K562 (cell line): ENCODE measurements around the gene DAPK1. TPM values are rescaled to one million over a fixed set of nuclear protein-coding genes. Genes with fewer than 3 reads are reported as not detected.

ENCODE experiments used
- CC2D1A ChIP-seq: fragments of 450-650 bp; IDR thresholded peaks from 2 replicates; pipeline ENCODE4 v1.6.1; 2017; ENCODE audit warnings: mild to moderate bottlenecking
- CHCHD3 ChIP-seq: fragments of 250-450 bp; sonication (Bioruptor Pico); IDR thresholded peaks from 2 replicates; pipeline ENCODE4 v2.1.2; 2022; ENCODE audit warnings: mild to moderate bottlenecking
- CHD1 ChIP-seq: fragments of 200-600 bp; sonication (generic); IDR thresholded peaks from one replicate; pipeline ENCODE4 v1.6.1; 2012; ENCODE audit warnings: mild to moderate bottlenecking, moderate library complexity, low read length, inconsistent platforms
- CREM ChIP-seq: IDR thresholded peaks from 2 replicates; pipeline ENCODE4 v1.6.1; 2014; ENCODE audit warnings: antibody characterized with exemption, low read depth
- CTCFL ChIP-seq: IDR thresholded peaks from 2 replicates; pipeline ENCODE4 v1.6.1; 2011; ENCODE audit warnings: borderline replicate concordance, low read depth, mild to moderate bottlenecking, moderate library complexity, low read length; ENCODE audit not compliant: insufficient read depth, poor library complexity, severe bottlenecking
- ELK1 ChIP-seq: sonication (generic); formaldehyde crosslinking; IDR thresholded peaks from 2 replicates; pipeline ENCODE4 v1.8.1; 2022; ENCODE audit warnings: missing genetic modification reagents
- MTA1 ChIP-seq: fragments of 450-650 bp; IDR thresholded peaks from 2 replicates; pipeline ENCODE4 v1.6.1; 2017; ENCODE audit warnings: borderline replicate concordance
- NELFE ChIP-seq: IDR thresholded peaks from 2 replicates; pipeline ENCODE4 v1.6.1; 2011; ENCODE audit warnings: mild to moderate bottlenecking; ENCODE audit not compliant: insufficient read depth, insufficient read length
- NR1H2 ChIP-seq: sonication (generic); formaldehyde crosslinking; IDR thresholded peaks from 2 replicates; pipeline ENCODE4 v1.4.0; 2020; ENCODE audit warnings: mild to moderate bottlenecking, missing genetic modification reagents
- SMAD1 ChIP-seq: fragments of 150-350 bp; IDR thresholded peaks from 2 replicates; pipeline ENCODE4 v1.6.1; 2014; ENCODE audit warnings: low read length, low read depth; ENCODE audit not compliant: partially characterized antibody
- SNAPC5 ChIP-seq: fragments of 250-450 bp; sonication (Bioruptor Pico); IDR thresholded peaks from 2 replicates; pipeline ENCODE4 v1.8.0; 2021; ENCODE audit warnings: moderate library complexity, mild to moderate bottlenecking, inconsistent platforms
- TAF1 ChIP-seq: IDR thresholded peaks from 2 replicates; pipeline ENCODE4 v1.6.1; 2011; ENCODE audit warnings: mild to moderate bottlenecking, low read length, moderate library complexity; ENCODE audit not compliant: insufficient read depth, control insufficient read depth, severe bottlenecking; ENCODE audit errors: extremely low read depth
- TEAD2 ChIP-seq: fragments of 450-650 bp; IDR thresholded peaks from 2 replicates; pipeline ENCODE4 v1.6.1; 2016; ENCODE audit warnings: missing genetic modification characterization, control low read depth, missing compliant biosample characterization
- TEAD4 ChIP-seq, 2 experiments: sonication (generic) in 1 of 2; formaldehyde crosslinking in 1 of 2; IDR thresholded peaks; 2 replicates each; pipeline versions ENCODE4 v1.6.1 to v1.8.0; 2012 to 2022; ENCODE audit warnings: borderline replicate concordance in 1 of 2, inconsistent platforms in 1 of 2, low read length in 1 of 2, mild to moderate bottlenecking in 1 of 2, missing genetic modification reagents in 1 of 2
- TFAP4 ChIP-seq: sonication (generic); formaldehyde crosslinking; IDR thresholded peaks from 2 replicates; pipeline ENCODE4 v1.8.0; 2022; ENCODE audit warnings: missing genetic modification reagents, mild to moderate bottlenecking, moderate library complexity, borderline replicate concordance
- TOE1 ChIP-seq, 2 experiments: fragments of 450-650 bp in 1 of 2; sonication (generic) in 1 of 2; formaldehyde crosslinking in 1 of 2; IDR thresholded peaks; 2 replicates each; pipeline versions ENCODE4 v1.7.1 to v1.8.0; 2016 to 2022; ENCODE audit warnings: borderline replicate concordance in 2 of 2, mild to moderate bottlenecking in 2 of 2, antibody characterized with exemption in 1 of 2, inconsistent platforms in 1 of 2, low read depth in 1 of 2, missing genetic modification reagents in 1 of 2, moderate library complexity in 1 of 2
- ZNF133 ChIP-seq: fragments of 250-450 bp; sonication (Bioruptor Pico); IDR thresholded peaks from 2 replicates; pipeline ENCODE4 v1.4.0; 2020; ENCODE audit warnings: mild to moderate bottlenecking
- ZNF76 ChIP-seq: fragments of 250-450 bp; sonication (Bioruptor Pico); IDR thresholded peaks from 2 replicates; pipeline ENCODE4 v1.4.0; 2020; ENCODE audit warnings: mild to moderate bottlenecking, moderate library complexity, borderline replicate concordance
- polyA plus RNA-seq, 8 experiments: library from polyadenylated mRNA; depleted of rRNA in 4 of 8; stranded (reverse) in 5 of 8; unstranded in 3 of 8; fragments of >200 nt; fragmentation: Nextera tagmentation in 2 of 8; fragmentation: Illumina TruSeq in 1 of 8; extraction: Ambion mirVana in 2 of 8; extraction: Trizol in 1 of 8; gene quantifications; 2 replicates each; pipeline versions ENCODE4 v1.2.1 to v1.2.3, GENCODE V29; 2011 to 2014; ENCODE audit warnings: inconsistent platforms in 1 of 8, missing spikeins in 1 of 8
- total RNA-seq, 7 experiments: library from RNA; depleted of rRNA in 6 of 7; stranded (reverse); fragments of >200 nt in 6 of 7; fragmentation: Illumina TruSeq in 2 of 7; extraction: Trizol in 2 of 7; gene quantifications; 2 replicates each; pipeline versions ENCODE4 v1.2.1 to v1.2.3, GENCODE V29; 2011 to 2021; ENCODE audit warnings: low replicate concordance in 1 of 7
- TF ChIP-seq, protein P1 (sequence below): fragments of 450-650 bp; formaldehyde crosslinking; conservative IDR thresholded peaks from 2 replicates; pipeline ENCODE4 v1.4.0; 2022; ENCODE audit warnings: mild to moderate bottlenecking, missing genetic modification characterization
- TF ChIP-seq, protein P2 (sequence below): fragments of 450-650 bp; IDR thresholded peaks from 2 replicates; pipeline ENCODE4 v1.6.1; 2016; ENCODE audit warnings: mild to moderate bottlenecking

The DAPK1 gene
- total and polyA plus RNA-seq, 9 of the 15 experiments (the other 6 are each of a cell fraction or from before 2014, with no cell fraction given): 1.7 to 26.4 (median 15.8) TPM

DNA sequence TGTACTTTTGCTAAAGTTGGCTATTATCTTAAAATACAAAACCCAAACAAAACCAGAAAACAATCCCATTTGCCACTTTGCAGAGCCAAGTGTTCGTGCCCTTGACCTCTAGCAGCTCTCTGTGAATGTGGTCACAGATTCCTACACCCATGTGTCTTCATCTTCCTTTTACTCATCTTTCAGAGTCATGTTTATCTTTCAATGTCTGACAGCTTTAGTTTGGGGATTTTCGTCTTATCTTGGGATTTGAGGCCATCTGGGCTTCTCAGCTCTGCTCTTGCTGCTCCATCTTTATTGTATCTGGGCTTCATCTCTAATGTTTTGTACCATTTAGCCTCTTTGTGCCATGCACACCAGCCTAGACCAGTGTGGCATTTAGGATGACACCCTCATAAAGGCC is 81.0 kb downstream of the DAPK1 start (continued):
- TF ChIP-seq TEAD2 (tag): no peak
- TF ChIP-seq TOE1 (IDR thresholded peaks at IDR 0.05; ENCODE audit: borderline replicate concordance): no peak
- no peak for TF ChIP-seq TOE1 (CRISPR knock-in tag; IDR thresholded peaks at IDR 0.05; ENCODE audit: borderline replicate concordance, low read depth)
- TF ChIP-seq CHD1: no peak
- TF ChIP-seq, protein P1, sequence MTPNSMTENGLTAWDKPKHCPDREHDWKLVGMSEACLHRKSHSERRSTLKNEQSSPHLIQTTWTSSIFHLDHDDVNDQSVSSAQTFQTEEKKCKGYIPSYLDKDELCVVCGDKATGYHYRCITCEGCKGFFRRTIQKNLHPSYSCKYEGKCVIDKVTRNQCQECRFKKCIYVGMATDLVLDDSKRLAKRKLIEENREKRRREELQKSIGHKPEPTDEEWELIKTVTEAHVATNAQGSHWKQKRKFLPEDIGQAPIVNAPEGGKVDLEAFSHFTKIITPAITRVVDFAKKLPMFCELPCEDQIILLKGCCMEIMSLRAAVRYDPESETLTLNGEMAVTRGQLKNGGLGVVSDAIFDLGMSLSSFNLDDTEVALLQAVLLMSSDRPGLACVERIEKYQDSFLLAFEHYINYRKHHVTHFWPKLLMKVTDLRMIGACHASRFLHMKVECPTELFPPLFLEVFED: no peak
- TF ChIP-seq CC2D1A: no peak
- TF ChIP-seq TEAD4 (IDR thresholded peaks at IDR 0.05; ENCODE audit: low read length): peak; percentile 84
- TF ChIP-seq TEAD4 (CRISPR knock-in tag; IDR thresholded peaks at IDR 0.05; ENCODE audit: borderline replicate concordance): no peak
- TF ChIP-seq, protein P2, sequence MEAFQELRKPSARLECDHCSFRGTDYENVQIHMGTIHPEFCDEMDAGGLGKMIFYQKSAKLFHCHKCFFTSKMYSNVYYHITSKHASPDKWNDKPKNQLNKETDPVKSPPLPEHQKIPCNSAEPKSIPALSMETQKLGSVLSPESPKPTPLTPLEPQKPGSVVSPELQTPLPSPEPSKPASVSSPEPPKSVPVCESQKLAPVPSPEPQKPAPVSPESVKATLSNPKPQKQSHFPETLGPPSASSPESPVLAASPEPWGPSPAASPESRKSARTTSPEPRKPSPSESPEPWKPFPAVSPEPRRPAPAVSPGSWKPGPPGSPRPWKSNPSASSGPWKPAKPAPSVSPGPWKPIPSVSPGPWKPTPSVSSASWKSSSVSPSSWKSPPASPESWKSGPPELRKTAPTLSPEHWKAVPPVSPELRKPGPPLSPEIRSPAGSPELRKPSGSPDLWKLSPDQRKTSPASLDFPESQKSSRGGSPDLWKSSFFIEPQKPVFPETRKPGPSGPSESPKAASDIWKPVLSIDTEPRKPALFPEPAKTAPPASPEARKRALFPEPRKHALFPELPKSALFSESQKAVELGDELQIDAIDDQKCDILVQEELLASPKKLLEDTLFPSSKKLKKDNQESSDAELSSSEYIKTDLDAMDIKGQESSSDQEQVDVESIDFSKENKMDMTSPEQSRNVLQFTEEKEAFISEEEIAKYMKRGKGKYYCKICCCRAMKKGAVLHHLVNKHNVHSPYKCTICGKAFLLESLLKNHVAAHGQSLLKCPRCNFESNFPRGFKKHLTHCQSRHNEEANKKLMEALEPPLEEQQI: no peak
- no peak for TF ChIP-seq ZNF76 (CRISPR knock-in tag)
- TF ChIP-seq MTA1: no peak
- no peak for TF ChIP-seq TFAP4 (CRISPR knock-in tag)
- no peak for TF ChIP-seq SNAPC5 (CRISPR knock-in tag)
- TF ChIP-seq CTCFL: no peak
- no peak for TF ChIP-seq ZNF133
- TF ChIP-seq NELFE: no peak
- no peak for TF ChIP-seq ELK1 (CRISPR knock-in tag)
- no peak for TF ChIP-seq NR1H2 (CRISPR knock-in tag)
- TF ChIP-seq CHCHD3 (CRISPR knock-in tag): no peak
- no peak for TF ChIP-seq TAF1
- no peak for TF ChIP-seq SMAD1
- no peak for TF ChIP-seq CREM
